Colonic mucosa (tissue), 4 donors: Measurements from ENCODE around the gene ETV3. TPM values are rescaled to one million over a fixed set of nuclear protein-coding genes. Genes with fewer than 3 reads are reported as not detected.
A peak's percentile ranks its signal among the peaks of the same experiment; 100 is the strongest.
"Not testable (repeated sequence)": the region's sequence is repeated elsewhere in the genome, so short reads cannot be mapped to it uniquely, and the experiment has no call there.

ENCODE experiments used
- DNase-seq: peaks from one replicate; pipeline ENCODE4 v3.0.0-alpha.2; 2020
- H3K27ac ChIP-seq: fragments of 200-600 bp; one replicate; pipeline ENCODE4 v1.8.0; 2021
- H3K27me3 ChIP-seq: fragments of 200-600 bp; one replicate; pipeline ENCODE4 v1.8.0; 2021
- H3K36me3 ChIP-seq: fragments of 200-600 bp; one replicate; pipeline ENCODE4 v1.8.0; 2021
- H3K4me1 ChIP-seq: fragments of 200-600 bp; one replicate; pipeline ENCODE4 v1.8.0; 2021; ENCODE audit warnings: mild to moderate bottlenecking
- H3K4me3 ChIP-seq: fragments of 200-600 bp; one replicate; pipeline ENCODE4 v1.8.0; 2021
- H3K9ac ChIP-seq, 2 donors: one replicate each; pipeline ENCODE4 v1.7.0; 2013; ENCODE audit warnings: control low read depth in 2 of 2, low read depth in 2 of 2, low read length in 2 of 2
- H3K9me3 ChIP-seq: fragments of 200-600 bp; one replicate; pipeline ENCODE4 v1.8.0; 2021
- intact Hi-C: fragments of 100-400 bp; cut with DNase I; formaldehyde crosslinking; loops from one replicate; pipeline ENCODE4 v1.14.1; 2022
- total RNA-seq, 2 donors: library from RNA; stranded (reverse); fragmentation: NEBNext Ultra II Directional in 1 of 2; extraction: Animal tissue kit (Norgen Biotek cat#: 25700) in 1 of 2; gene quantifications; one replicate each; pipeline ENCODE4 v1.2.1, GENCODE V29; 2021
- TF ChIP-seq, protein P1 (sequence below): fragments of 200-600 bp; IDR thresholded peaks from one replicate; pipeline ENCODE4 v1.8.0; 2022; ENCODE audit warnings: antibody characterized with exemption, mild to moderate bottlenecking
- donor health status: healthy.
- donor health status: DM: no; HTN: no; CAD: no.
- donor health status: DM: no; HTN: no; CAD: no.

ETV3 gene
- 10 to 100 TPM; 20.7 to 38.7 TPM for total RNA-seq

GRCh38 chr1:157138220-157139051, at the start of gene ETV3:
Gene ETV3 (minus strand): TSS chr1:157138395. CDS start chr1:157136352, 2,043 bp downstream.
- intact Hi-C loops, result no loop called here
- Histone ChIP-seq H3K27ac (peak within 1 kb of the TSS; percentile 96), H3K27me3 (no peaks in the 10 kb centered on the region), H3K4me1 (peaks cover 7% of the 10 kb centered on the region), H3K36me3 (peaks cover 18% of the 10 kb centered on the region), H3K9ac (peak within 1 kb of the TSS; percentile 93 to 100), H3K9me3 (no peaks in the 10 kb centered on the region), H3K4me3 (peak within 1 kb of the TSS; percentile 78)
- DNase-seq, result peak; percentile 95
- TF ChIP-seq, protein P1, sequence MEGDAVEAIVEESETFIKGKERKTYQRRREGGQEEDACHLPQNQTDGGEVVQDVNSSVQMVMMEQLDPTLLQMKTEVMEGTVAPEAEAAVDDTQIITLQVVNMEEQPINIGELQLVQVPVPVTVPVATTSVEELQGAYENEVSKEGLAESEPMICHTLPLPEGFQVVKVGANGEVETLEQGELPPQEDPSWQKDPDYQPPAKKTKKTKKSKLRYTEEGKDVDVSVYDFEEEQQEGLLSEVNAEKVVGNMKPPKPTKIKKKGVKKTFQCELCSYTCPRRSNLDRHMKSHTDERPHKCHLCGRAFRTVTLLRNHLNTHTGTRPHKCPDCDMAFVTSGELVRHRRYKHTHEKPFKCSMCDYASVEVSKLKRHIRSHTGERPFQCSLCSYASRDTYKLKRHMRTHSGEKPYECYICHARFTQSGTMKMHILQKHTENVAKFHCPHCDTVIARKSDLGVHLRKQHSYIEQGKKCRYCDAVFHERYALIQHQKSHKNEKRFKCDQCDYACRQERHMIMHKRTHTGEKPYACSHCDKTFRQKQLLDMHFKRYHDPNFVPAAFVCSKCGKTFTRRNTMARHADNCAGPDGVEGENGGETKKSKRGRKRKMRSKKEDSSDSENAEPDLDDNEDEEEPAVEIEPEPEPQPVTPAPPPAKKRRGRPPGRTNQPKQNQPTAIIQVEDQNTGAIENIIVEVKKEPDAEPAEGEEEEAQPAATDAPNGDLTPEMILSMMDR, result no peak

DNA sequence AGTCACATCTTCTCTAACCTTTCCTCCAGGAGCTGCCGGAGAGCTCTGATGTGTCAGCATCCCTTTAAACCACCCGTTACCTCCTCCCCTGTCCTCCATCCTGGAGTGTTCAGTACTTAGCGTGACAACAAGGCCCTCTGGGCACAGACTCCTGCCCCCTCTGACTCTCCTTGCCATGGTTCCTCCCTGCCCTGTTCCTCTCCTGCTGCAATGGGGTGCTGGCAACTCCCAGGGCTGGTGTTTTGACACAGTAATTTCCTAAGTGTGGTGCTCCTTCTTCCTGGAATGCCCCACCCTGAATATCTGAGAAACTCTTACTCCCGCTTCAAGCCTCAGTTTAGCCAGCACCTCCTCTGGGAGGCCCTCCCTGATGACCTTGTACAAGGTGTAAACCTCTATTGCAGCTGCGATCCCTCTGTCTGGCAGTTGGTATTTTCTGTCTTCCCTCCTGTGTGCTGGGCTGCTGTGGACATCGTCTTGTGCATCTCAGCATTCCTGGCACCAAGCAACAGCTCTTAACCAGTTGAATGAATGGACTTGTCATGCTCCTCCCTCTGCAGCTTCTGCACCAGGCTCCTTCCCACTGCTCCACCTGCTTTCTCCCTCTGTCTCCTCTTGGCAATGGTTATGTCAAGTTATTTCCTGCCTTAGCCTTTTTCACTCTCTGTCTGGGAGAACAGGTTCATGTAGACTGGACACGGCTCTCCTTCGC, 48.2 kb upstream of the ETV3 start:
- no peaks in the 10 kb centered on the region for H3K9me3 ChIP-seq
- H3K9ac ChIP-seq, result no peak overlapping the region
- DNase-seq, result no peak
- no peak overlapping the region for H3K27ac ChIP-seq
- no peak overlapping the region for H3K4me3 ChIP-seq
- H3K4me1 ChIP-seq, result no peaks in the 10 kb centered on the region
- TF ChIP-seq, protein P1, result no peak
- H3K36me3 ChIP-seq, result no peaks in the 10 kb centered on the region
- intact Hi-C loops, result no loop called here
- H3K27me3 ChIP-seq, result no peaks in the 10 kb centered on the region

DNA sequence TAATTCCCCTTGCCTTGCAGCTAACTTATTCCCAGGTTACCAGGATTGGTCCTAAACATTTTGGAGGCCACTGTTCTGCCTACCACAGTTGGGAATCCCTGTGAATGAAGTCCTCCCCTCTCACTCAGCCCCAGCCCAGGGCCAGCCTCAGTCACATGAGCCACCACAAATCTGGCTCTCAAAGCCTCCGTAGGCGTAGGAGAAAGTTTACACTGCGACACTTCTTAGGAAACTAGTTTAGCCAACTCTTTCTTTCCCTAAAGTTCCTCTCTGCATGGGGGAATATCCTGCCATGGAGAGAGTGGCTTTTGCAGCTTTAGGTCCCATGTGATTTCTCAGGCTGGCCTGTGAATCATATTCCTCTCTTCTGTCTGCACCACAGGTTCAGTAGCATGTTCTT, 45.7 kb upstream of the ETV3 start:
- H3K36me3 ChIP-seq, result no peaks in the 10 kb centered on the region
- intact Hi-C loops, result no loop called here
- no peak overlapping the region for H3K9ac ChIP-seq
- no peaks in the 10 kb centered on the region for H3K9me3 ChIP-seq
- no peak overlapping the region for H3K4me3 ChIP-seq
- TF ChIP-seq, protein P1, result no peak
- DNase-seq, result no peak
- H3K27ac ChIP-seq, result no peak overlapping the region
- no peaks in the 10 kb centered on the region for H3K27me3 ChIP-seq
- no peaks in the 10 kb centered on the region for H3K4me1 ChIP-seq

DNA sequence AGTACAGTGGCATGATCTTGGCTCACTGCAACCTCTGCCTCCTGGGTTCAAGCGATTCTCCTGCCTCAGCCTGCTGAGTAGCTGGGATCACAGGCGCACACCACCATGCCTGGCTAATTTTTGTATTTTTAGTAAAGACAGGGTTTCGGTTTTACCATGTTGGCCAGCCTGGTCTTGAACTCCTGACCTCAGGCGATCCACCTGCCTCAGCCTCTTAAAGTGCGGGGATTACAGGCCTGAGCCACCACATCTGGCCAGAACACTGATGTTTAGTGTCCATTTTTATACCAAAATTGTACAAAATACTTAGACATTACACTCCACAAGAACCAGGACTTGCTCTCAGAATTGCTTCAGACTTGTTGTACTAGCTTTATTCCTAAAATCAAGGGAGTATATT, 44.2 kb upstream of the ETV3 start:
- H3K36me3 ChIP-seq, H3K4me1 ChIP-seq, intact Hi-C loops, DNase-seq, H3K27ac ChIP-seq, H3K4me3 ChIP-seq, H3K9ac ChIP-seq, H3K27me3 ChIP-seq, H3K9me3 ChIP-seq: not testable (repeated sequence)

DNA sequence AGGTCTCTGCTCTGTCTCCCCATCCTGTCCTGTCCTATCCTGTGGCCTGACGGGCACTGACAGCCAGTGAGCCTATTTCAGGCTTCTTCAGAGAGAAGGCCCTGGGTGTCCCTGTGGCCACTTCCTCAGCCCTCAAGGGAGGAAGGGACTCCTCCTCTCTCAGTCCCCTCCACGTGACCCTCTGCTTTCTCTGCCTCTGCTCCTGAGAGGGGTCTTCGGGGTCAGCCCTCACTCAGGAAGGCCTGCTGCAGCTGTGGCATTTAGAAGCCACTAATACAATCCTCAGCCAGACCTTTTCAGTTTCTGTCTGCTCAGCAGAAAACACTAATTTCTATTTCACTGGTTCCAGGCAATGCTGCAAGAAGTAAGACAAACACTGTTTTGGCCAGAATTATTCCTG, 43.6 kb upstream of the ETV3 start:
- no peak overlapping the region for H3K9ac ChIP-seq
- no peaks in the 10 kb centered on the region for H3K9me3 ChIP-seq
- H3K4me1 ChIP-seq, result no peaks in the 10 kb centered on the region
- H3K4me3 ChIP-seq, result no peak overlapping the region
- no peaks in the 10 kb centered on the region for H3K36me3 ChIP-seq
- intact Hi-C loops, result no loop called here
- H3K27ac ChIP-seq, result no peak overlapping the region
- TF ChIP-seq, protein P1, result no peak
- H3K27me3 ChIP-seq, result no peaks in the 10 kb centered on the region
- DNase-seq, result no peak

DNA sequence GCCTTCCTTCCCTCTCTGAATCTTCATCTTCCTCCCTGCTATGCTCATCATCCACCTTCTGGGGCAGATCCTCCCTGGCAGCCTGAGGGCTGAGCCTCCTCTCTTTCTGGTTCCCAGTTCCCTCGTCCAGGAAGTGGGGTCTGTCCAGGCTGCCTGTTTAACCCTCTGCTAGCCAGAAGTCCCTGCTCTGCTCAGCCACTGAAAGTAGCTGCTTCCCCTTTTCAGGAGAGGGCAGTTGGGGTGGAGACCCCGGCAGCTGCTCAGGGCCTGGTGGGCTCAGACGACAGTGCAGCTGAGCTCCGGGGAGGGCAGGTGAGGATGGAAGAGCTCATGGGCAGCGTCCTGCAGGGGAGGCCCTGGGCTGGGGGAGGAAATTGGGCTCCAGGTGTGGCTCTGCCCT, 43.1 kb upstream of the ETV3 start:
- Histone ChIP-seq H3K27me3 (no peaks in the 10 kb centered on the region), H3K36me3 (no peaks in the 10 kb centered on the region), H3K9me3 (no peaks in the 10 kb centered on the region), H3K27ac (no peak overlapping the region), H3K4me3 (no peak overlapping the region), H3K4me1 (no peaks in the 10 kb centered on the region), H3K9ac (no peak overlapping the region)
- intact Hi-C loops, result no loop called here
- no peak for DNase-seq
- TF ChIP-seq, protein P1, result no peak
